HG03025 (cell line): ENCODE measurements around the gene TMC5.
"Not testable (repeated sequence)": the region's sequence is repeated elsewhere in the genome, so short reads cannot be mapped to it uniquely, and the experiment has no call there.

ENCODE experiments used
- ATAC-seq: cut with Tn5 transposase; IDR thresholded peaks from one replicate; pipeline ENCODE4 v1.9.1; 2021; ENCODE audit warnings: mild to moderate bottlenecking, moderate library complexity; ENCODE audit not compliant: unreplicated experiment, low FRiP score

Gene TMC5

DNA sequence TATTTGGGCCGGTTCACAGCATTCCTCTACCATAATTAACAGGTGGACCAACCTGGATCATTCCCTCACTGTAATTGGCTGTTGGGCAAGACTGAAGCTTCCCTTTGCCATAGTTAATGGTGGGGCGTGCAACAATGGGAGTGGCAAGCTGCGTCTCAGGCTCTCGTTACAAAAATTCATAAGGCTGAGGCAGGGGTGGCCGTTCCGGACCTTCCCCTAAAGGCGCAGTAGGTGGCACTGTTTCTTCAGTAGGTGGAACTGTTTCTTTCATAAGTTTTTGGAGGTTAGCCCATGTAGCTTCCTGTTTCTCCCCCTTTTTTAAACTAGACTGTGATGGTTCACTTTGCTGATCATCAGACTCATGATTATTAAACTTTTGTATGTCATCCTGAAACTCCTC is 17.0 kb upstream of the TMC5 start:
- no peak for ATAC-seq

DNA sequence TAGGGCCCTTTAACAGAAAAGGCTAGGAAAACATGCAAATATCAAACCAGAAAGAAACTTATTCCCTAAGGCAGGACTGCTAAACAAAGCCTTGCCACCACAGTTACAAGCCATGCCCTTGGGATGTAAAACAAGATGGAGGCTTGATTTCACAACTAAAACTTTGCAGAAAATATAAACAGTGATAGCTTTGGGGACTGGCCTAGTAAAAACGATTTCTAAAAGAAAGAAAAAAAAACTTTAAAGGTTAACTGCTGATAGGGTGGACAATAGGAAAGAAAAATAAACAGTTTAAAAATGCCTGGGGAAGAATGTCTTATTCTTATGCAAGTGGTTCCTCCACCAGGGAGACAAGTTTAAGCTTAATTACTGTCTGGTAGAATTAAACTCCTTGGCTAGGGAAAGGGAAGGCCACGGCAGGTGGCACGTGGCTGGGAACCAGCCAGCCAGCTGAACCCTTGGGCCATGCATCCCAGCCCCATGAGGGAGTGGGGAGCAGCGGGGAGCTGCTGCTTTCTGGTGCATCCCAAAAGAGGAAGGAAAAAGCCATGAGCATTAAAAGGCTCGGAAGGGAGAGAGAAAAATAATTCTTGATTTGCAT is 10.7 kb upstream of the TMC5 start:
- ATAC-seq: no peak

GRCh38 chr16:19410435-19411171 is 7.1 kb upstream of the TMC5 start:
- no peak for ATAC-seq

- no peak for ATAC-seq
Measured at GRCh38 chr16:19411298-19411697, 6.4 kb upstream of the TMC5 start.

- ATAC-seq: not testable (repeated sequence)
Measured at GRCh38 chr16:19412055-19412454, 5.6 kb upstream of the TMC5 start.

DNA sequence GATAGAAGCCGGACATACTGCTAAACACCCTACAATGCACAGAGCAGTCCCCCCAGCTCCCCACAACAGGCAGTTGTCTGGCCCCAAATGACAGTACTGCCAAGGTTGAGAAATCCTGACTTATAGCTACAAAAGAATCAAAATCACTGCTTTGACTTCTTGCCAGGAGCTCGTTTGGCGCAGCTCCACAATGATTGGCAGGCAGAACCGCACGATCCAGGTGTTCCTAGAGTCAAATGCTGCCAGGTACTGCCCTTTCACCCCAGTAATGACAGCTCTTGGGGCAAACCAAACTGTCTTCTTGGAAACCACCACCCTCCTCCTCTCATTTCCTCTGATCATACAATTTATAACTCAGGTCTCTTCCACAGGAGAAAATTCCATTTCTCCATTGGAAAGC is 2.2 kb upstream of the TMC5 start:
- no peak for ATAC-seq

DNA sequence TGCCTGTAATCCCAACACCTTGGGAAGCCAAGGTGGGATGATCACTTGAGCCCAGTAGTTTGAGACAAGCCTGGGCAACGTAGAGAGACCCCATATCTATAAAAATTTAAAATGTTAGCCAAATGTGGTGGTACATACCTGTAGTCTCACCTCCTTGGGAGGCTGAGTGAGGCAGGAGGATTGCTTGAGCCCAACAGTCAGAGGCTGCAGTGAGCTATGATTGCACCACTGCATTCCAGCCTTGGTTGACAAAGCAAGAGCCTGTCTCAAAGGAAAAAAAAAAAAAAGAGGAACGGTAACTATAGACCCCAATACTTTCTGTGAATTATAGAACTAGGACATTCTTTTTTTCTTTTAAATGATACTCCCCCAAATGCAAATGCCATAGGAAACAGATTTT is 1.8 kb upstream of the TMC5 start:
- no peak for ATAC-seq

- no peak for ATAC-seq
Measured at GRCh38 chr16:19418200-19418599, 517 bp downstream of the TMC5 start.

DNA sequence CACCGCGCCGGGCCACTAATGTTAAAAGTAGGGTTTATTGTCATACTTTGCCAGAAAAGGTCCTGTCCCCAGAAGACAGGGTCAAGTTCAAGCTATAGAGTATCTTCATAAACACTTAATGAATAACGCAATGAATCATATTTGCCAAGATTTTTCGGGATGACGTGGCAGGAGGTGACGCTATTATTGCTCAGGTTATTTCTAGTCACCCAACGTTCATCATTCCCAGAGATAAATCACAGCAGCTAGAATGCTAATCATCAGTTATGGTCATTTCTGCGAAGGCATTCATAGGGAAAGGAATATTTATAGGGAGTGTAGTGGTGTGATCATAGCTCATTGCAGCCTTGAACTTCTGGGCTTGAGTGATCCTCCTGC is 2.0 kb downstream of the TMC5 start:
- ATAC-seq: no peak

DNA sequence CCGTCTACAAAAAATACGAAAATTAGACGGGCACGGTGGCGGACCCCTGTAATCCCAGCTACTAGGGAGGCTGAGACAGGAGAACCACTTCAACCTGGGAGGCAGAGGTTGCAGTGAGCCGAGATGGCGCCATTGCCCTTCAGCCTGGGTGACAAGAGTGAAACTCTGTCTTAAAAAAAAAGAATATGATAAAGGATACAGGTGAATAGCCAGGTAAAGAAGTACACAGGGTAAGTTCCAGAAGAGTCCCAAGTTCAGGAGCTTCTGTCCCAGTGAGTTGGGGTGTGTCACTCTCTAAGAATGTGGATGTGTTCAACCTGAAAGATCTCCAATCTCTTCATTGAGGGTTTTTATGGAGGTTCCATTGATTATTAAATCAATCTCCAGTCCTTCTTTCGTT is 6.8 kb downstream of the TMC5 start:
- ATAC-seq: no peak

DNA sequence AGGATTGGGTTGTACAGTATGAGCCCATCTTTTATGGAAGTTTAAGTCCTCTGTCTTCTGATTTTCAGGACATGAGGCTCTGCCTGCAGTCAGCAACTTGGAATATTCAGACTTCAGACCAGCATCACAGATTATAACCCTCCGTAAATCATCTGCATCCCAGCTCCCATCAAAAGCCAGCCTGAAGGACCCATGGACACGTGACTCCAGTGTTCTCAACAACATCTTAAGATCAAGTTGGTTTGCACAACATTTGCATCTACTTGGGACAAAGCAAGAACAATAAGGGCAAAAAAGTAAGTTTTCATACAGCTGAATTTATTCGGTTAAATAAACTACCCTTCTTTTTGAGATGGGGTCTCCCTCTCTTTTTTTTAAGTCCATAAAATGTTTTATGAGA is 12.7 kb downstream of the TMC5 start:
- ATAC-seq: no peak

- ATAC-seq: no peak
Measured at GRCh38 chr16:19431636-19432340, 14.1 kb downstream of the TMC5 start.

DNA sequence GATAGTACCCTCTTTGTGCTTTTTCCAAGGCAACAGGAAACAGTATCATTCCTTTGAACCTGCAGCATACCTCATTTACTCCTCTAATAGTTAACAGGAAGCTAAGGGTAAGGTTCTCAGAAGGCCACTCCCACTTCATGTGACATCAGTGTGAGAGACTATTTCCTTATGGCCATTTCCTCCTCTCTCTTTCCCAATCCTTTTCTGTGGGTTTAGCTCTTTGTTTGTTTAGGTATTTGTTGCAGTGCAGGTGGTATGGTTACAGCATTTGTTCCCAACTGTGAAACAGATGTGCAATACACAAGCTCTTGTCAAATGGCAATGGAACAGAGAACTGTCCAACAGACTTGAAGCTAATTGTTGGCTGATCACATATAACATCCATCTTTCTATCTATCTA is 14.7 kb downstream of the TMC5 start:
- no peak for ATAC-seq

DNA sequence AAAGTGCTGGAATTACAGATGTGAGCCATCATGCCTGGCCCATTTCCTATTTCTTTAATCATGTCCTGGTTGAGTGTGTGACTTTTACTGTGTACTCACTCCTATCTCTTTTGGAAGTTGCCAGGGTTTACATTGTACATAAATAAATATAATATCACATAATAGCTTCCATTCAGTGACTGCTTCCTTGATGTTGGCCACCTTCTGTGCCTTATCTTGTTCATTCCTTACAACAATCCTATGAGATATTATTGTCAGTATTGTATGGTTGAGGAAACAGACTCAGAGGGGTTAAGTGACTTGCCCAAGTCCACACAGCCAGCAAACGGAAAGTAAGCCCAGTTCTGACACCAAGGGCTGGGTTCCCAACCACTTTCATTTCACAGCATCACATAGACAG is 16.9 kb downstream of the TMC5 start:
- no peak for ATAC-seq

DNA sequence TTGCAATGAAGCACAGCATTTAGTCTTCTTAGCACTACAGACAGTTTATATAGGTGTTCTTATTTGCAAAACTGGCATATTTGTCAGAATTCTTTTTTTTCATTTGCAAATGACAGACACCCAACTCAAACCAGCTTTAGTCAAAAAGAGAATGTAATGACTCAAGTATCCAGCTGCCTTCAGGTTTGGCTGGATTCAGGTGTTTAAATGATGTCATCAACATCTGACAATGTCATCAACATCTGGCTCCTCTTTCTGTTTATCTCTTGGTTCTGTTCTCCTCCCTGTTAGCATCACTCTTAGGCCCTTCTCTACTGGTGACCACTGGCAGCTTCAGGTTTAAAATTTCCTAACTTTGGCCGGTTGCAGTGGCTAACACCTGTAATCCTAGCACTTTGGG is 18.9 kb downstream of the TMC5 start:
- no peak for ATAC-seq

- ATAC-seq: no peak
Measured at GRCh38 chr16:19437280-19437679, 19.6 kb downstream of the TMC5 start.

- ATAC-seq: no peak
Measured at GRCh38 chr16:19438739-19439138, 21.1 kb downstream of the TMC5 start.

DNA sequence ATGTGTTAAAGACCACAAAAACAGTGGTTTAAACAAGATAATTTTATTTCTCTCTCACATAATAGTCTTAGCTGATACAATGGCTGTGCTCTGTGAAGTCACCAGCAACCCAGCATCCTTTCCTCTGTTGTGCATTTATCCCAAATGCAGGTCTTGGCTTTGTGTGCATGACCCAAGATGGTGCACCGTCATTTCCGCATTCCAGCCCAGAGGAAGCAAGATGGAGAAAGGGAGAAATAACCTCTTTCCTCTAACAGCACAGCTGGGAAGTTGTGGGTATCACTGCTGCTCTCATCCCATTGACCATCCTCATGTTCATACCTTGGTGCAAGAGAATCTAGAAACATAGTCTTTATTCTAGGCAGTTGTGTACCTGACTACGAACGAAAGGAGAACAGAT is 21.8 kb downstream of the TMC5 start:
- no peak for ATAC-seq

DNA sequence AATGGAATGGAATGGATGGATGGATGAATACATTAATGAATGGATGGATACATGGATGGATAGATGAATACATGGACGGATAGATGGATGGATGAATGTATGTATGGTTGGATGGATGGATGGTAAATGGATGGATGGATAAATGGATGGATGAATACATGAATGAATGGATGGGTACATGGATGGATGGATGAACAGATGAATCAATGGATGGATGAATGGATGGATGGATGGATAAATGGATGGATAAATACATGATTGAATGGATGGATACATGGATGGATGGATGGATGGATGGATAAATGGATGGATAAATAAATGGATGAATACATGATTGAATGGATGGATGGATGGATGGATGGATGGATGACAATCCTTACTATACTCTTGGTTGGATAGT is 26.0 kb downstream of the TMC5 start:
- ATAC-seq: no peak

- no peak for ATAC-seq
Measured at GRCh38 chr16:19446300-19446846, 28.7 kb downstream of the TMC5 start.

DNA sequence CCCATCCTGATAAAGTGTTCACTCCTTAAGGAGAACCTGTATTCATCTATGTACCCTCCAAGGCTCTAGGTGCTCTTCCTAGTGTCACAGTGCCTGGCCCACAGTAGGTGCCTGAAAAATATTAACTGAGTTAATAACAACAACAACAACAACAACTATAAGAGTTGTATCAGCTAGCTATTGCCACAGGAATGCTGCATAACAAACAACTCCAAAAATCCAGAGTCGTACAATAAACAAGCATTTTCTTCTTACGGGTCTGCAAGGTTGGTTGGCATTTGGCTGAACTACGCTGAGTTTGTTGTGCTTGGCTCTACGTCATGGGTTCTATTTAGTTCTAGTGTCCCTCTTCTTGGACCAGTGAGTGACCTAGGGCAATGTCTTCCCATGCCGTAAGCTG is 29.2 kb downstream of the TMC5 start:
- ATAC-seq: no peak

- no peak for ATAC-seq
Measured at GRCh38 chr16:19450186-19450585, 32.5 kb downstream of the TMC5 start.
